Tibial artery (tissue), 4 donors: Measurements from ENCODE around the gene POMZP3.
"Not testable (repeated sequence)": the region's sequence is repeated elsewhere in the genome, so short reads cannot be mapped to it uniquely, and the experiment has no call there.

Experiments
- DNase-seq, 2 donors: peaks; one replicate each; pipeline ENCODE4 v3.0.0-alpha.2; 2019
- H3K27ac ChIP-seq, 2 donors: fragments of 200-600 bp; sonication (generic) in 1 of 2; 1 replicate in 1 of 2; 2 replicates in 1 of 2; pipeline ENCODE4 v1.5.1; 2018 to 2019; ENCODE audit warnings: mild to moderate bottlenecking in 1 of 2
- H3K27me3 ChIP-seq, 2 donors: fragments of 200-600 bp; sonication (generic) in 1 of 2; one replicate each; pipeline versions ENCODE4 v1.5.1 to v1.6.0; 2016 to 2019
- H3K36me3 ChIP-seq, 3 donors: fragments of 200-600 bp; sonication (generic) in 2 of 3; one replicate each; pipeline ENCODE4 v1.5.1; 2016 to 2019; ENCODE audit warnings: mild to moderate bottlenecking in 2 of 3
- H3K4me1 ChIP-seq, 4 donors: fragments of 200-600 bp; sonication (generic) in 2 of 4; 1 replicate in 3 of 4; 2 replicates in 1 of 4; pipeline ENCODE4 v1.5.1; 2016 to 2019
- H3K4me3 ChIP-seq, 2 donors: fragments of 200-600 bp; sonication (generic) in 1 of 2; 1 replicate in 1 of 2; 2 replicates in 1 of 2; pipeline ENCODE4 v1.5.1; 2018 to 2019; ENCODE audit warnings: mild to moderate bottlenecking in 2 of 2
- H3K9me3 ChIP-seq, 3 donors: fragments of 200-600 bp; sonication (generic) in 1 of 3; one replicate each; pipeline ENCODE4 v1.5.1; 2016 to 2019
- intact Hi-C: fragments of 100-400 bp; cut with DNase I; formaldehyde crosslinking; loops from one replicate; pipeline ENCODE4 v1.15.0; 2023; ENCODE audit warnings: low total_unique reads

Gene POMZP3

DNA sequence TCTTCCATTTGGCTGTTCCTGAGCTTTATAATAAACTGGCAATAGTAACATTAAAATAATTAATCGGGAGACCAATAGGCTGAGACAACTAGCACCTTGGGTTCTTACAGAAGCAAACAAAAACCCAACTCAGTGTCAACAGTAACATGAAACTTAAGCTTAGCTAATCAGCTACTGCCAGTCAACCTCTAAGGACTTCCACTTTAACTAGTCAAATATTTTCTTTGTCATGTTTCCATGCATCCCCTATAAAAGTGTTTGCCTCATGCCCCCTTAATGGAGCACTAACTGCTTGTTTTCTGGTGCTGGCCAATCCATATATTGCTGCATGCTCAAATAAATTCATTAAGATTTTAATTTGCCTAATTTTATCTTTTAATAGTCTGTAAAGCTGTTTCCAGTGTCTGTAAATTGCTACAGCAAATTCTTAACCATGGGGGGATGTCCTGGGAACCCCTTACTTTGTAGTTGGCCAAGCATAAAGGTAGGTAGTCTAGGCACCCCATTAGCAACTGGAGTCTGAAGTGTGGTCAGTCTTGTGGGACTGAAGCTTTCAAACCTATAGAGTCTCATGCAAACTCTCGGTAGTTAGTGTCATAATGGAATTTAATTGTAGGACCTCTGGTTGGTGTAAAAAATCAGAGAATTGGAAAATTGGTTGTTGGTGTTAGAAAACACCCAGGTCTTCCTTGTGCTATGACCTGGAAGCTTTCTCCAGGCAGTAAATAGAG is 40.3 kb downstream of the POMZP3 start:
- H3K36me3 ChIP-seq, H3K9me3 ChIP-seq, H3K4me3 ChIP-seq, DNase-seq, H3K27ac ChIP-seq, H3K27me3 ChIP-seq, intact Hi-C loops: not testable (repeated sequence)
- H3K4me1 ChIP-seq = peaks cover 0 to 33% (median 10%) of the 10 kb centered on the region in 4 donors

DNA sequence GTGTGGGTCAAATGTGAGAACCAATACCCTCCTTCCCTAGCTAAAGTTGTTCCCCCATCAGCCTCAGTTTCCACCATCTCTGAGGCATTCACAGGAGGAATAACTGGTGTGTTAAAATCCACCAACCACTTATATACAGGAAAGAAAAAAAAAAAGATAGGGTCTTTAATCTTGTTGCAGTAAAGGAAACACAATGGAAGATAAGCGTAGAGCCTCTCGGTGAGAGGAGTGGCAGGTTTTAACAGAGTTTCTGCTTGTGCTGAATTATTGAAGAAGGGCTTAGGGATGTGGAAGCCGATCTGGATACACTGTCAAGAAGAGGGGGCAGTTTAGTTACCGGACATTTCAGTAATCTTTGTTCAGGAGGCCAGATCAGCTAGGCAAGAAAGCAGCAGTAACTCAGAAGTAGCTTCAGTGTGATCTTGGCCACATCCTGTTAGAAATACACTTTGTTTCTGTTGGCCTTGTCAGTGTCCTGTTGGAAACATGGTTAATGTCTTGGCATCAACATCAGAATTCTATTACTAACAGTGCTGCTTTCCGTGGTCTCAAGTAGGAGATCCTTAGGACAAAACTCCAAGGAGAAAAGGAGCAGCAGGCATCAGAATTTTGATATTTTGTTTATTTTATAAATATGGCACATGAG is 43.3 kb downstream of the POMZP3 start:
- Histone ChIP-seq H3K4me1 (peaks cover 0 to 33% (median 10%) of the 10 kb centered on the region in 4 donors), H3K27ac (peak overlapping the region; percentile 61 to 73), H3K4me3 (peak overlapping the region in 1 of 2 donors; percentile 16)
- H3K27me3 ChIP-seq, DNase-seq, intact Hi-C loops, H3K36me3 ChIP-seq, H3K9me3 ChIP-seq: not testable (repeated sequence)

DNA sequence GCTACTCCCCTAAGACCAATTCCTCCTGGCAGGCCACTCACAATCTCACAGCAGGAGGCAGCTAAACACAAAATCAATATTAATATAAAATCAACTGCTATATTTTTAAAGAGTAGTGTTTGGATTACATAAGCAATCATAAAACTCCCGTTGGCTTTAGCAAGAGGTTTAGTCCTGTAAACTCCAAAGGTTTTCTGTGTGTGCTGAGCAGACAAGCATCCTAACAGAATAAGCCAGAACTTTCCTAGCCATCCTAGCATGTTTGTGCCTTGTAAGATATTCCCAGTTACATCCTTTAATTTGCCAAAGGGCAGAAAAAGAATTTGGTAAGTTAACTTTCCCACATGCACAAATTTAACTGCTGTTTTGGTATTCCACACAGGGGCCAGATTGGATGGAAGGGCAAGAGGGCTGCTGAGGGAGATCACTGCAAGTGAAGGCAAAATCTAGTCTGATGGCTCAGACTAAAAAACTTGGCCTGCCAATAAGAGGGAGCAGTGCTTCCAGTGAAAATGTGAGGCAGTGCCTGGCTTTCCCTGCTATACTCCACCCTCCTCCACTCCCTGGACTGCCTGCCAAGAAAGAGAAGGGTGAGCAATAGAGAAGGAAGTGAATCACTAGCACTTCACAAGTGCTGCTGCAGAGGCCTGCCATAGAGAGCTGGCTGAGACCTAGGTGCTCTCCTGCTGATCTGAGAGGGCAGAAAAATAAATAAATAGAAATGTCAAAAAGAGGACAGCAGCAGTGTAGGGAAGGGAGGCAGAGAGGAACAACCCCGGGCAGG is 44.0 kb downstream of the POMZP3 start:
- H3K9me3 ChIP-seq, H3K27me3 ChIP-seq, H3K36me3 ChIP-seq, intact Hi-C loops, H3K4me3 ChIP-seq: not testable (repeated sequence)
- Histone ChIP-seq H3K27ac (peak overlapping the region; percentile 61 to 73), H3K4me1 (peaks cover 0 to 31% (median 10%) of the 10 kb centered on the region in 4 donors)
- peak; percentile 91 to 93 for DNase-seq

DNA sequence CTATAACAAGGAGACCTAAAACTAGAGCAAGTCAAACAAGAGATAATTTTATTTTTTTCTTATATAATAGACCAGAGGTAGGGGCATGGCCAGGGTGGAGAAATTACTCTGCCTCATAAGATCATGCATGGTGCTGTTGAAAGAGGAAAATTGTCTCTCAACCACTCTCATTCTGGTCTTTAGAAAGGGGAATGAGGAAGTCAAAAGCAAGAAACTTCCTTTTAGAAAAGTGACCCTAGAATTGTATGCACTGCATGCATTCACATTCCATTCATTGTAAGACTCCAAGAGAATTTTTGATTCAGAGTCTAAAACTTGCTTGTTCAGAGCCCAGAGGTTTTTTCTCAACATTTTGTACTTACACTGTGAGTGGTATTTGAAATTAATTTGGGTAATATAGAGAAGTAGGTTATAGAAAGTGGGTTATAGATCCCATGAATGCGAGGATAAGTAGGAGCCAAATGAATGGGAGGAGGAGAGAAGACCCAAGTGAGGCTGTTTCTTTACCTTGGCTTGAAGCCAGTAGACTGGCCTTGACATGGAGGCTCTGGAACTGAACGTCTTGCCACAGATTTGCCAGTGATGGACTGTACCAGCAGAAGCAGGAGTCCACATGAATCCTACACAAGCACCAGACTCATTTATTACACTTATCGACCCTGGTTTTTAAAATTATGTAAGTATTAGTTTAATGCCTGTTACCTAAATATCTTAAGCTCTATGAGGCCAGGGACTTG is 51.0 kb downstream of the POMZP3 start:
- H3K36me3 ChIP-seq, H3K9me3 ChIP-seq, H3K4me3 ChIP-seq, intact Hi-C loops, H3K27ac ChIP-seq, DNase-seq, H3K27me3 ChIP-seq, H3K4me1 ChIP-seq: not testable (repeated sequence)

DNA sequence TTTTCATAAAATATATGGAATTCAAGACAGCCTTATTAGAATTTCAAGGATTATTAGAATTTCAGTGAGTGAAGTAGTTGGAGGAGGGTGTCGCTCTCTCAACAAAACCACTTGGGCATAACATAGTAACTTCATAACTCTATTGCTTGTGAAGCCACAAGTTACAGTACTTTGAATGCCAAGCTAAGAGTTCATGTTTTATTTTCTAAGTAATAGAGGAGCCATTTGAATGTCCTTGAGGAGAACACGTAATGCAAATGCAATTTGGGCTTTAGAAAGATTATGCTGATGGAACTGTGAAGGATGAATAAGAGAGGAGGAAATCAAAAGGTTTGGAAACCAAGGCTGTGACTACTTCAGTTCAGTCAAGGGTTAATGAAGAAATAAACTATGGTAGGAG is 51.6 kb downstream of the POMZP3 start:
- H3K36me3 ChIP-seq, intact Hi-C loops, H3K27ac ChIP-seq, H3K4me1 ChIP-seq, DNase-seq, H3K9me3 ChIP-seq, H3K4me3 ChIP-seq, H3K27me3 ChIP-seq: not testable (repeated sequence)

DNA sequence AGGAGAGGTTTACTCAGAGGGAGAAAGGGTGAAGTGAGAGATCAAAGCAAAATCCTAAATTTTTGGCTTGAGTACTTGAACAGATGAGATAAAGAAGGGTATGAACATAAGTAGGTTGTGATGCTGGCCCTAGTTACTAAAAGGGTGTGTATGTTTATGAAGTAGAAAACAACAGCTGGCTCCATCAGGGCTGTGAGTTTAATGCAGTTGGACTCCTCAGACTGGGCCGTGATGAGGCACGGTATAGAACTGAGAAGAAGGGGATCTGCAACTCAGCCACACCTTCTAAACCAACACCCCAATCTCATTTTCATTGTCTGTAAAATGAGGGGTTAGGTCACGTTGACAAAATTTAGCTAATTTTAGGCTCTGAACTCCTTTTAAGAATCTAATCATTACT is 54.8 kb downstream of the POMZP3 start:
- H3K9me3 ChIP-seq, H3K27ac ChIP-seq, H3K4me3 ChIP-seq, H3K36me3 ChIP-seq, H3K4me1 ChIP-seq, intact Hi-C loops, DNase-seq, H3K27me3 ChIP-seq: not testable (repeated sequence)

DNA sequence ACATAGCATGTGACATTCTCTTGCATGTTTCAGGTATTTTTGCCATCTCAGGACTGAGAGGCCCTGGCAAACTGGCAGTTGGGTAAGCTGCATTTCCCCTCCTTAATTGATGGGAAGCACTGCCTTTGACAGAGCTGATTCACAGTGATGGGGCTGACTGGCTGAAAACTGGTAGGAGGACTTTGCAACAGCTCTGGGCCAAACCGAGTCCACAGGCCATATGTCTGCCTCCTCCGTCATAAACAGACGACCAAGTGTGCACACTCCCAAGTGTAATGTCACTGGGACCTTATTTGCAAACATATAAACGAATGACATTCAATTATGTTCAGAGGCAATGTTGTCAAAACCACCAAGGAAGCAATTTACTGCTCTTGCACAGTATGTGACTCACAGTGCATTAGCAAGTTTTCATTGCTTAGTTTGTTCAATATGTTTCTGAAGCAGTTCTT is 56.7 kb downstream of the POMZP3 start:
- H3K27me3 ChIP-seq, H3K36me3 ChIP-seq, H3K9me3 ChIP-seq, H3K4me1 ChIP-seq, intact Hi-C loops, DNase-seq, H3K4me3 ChIP-seq, H3K27ac ChIP-seq: not testable (repeated sequence)

DNA sequence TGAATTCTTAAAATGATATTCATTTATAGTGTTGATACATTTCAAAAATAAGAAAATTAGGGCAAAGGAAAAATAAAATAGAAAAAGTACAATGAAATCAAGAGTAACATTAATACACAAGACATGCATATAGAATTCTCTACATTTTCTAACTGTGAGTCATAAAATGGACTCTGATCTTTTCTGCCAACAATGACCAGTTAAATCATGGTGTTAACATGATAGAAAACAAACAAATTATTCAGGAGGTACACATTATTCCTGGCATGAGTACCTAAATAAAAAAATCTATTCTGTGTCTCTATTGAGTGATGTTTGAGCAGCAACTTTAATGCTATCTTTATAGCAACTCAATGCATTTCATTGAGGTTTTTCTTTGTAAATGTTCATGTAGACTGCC is 58.3 kb downstream of the POMZP3 start:
- H3K9me3 ChIP-seq, H3K36me3 ChIP-seq, DNase-seq, intact Hi-C loops, H3K4me3 ChIP-seq, H3K27ac ChIP-seq, H3K27me3 ChIP-seq, H3K4me1 ChIP-seq: not testable (repeated sequence)

DNA sequence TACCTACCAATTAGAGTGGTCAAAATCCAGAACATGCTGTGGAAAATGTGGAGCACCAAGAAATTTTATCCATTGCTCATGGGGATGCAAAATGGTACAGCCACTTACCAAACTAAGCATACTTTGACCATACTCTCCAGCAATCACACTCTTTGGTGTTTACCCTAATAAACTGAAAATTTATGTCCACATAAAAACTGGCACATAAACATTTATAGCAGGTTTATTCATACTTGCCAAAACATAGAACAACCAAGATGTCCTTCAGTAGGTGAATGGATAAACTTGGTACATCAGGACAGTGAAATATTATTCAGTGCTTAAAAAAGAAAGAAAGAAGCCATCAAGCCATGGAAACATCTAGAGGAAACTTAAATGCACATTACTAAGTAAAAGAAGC is 59.3 kb downstream of the POMZP3 start:
- H3K36me3 ChIP-seq, H3K4me3 ChIP-seq, H3K9me3 ChIP-seq, DNase-seq, H3K27ac ChIP-seq, H3K27me3 ChIP-seq, intact Hi-C loops, H3K4me1 ChIP-seq: not testable (repeated sequence)

DNA sequence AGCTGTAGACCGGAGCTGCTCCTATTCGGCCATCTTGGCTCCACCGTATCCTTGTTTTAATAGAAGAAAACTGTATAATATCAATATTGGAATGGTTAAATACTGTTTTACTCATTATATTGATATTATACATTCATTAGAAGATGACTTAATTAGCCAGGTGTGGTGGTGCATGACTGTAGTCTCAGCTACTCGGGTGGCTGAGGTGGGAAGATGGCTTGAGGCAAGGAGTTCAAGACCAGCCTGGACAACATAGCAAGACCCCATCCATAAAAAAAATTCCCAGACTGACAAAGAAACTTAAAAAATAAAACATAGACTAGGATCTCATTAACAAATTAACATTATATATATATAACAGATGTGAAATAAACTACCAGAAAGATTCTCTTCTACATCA is 59.8 kb downstream of the POMZP3 start:
- H3K36me3 ChIP-seq, H3K27me3 ChIP-seq, H3K4me1 ChIP-seq, H3K9me3 ChIP-seq, DNase-seq, H3K4me3 ChIP-seq, H3K27ac ChIP-seq, intact Hi-C loops: not testable (repeated sequence)

DNA sequence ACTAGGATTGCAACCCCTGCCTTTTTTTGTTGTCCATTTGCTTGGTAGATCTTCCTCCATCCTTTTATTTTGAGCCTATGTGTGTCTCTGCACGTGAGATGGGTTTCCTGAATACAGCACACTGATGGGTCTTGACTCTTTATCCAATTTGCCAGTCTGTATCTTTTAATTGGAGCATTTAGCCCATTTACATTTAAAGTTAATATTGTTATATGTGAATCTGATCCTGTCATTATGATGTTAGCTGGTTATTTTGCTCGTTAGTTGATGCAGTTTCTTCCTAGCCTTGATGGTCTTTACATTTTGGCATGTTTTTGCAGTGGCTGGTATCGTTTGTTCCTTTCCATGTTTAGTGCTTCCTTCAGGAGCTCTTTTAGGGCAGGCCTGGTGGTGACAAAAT is 62.1 kb downstream of the POMZP3 start:
- DNase-seq, H3K36me3 ChIP-seq, H3K4me3 ChIP-seq, H3K27ac ChIP-seq, H3K27me3 ChIP-seq, H3K4me1 ChIP-seq, H3K9me3 ChIP-seq, intact Hi-C loops: not testable (repeated sequence)

DNA sequence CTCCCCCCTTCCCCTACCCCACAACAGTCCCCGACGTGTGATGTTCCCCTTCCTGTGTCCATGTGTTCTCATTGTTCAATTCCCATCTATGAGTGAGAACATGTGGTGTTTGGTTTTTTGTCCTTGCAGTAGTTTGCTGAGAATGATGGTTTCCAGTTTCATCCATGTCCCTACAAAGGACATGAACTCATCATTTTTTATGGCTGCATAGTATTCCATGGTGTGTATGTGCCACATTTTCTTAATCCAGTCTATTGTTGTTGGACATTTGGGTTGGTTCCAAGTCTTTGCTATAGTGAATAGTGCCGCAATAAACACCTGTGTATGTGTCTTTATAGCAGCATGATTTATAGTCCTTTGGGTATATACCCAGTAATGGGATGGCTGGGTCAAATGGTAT is 65.7 kb downstream of the POMZP3 start:
- H3K27me3 ChIP-seq, intact Hi-C loops, H3K36me3 ChIP-seq, H3K9me3 ChIP-seq, H3K27ac ChIP-seq, H3K4me1 ChIP-seq, DNase-seq, H3K4me3 ChIP-seq: not testable (repeated sequence)

DNA sequence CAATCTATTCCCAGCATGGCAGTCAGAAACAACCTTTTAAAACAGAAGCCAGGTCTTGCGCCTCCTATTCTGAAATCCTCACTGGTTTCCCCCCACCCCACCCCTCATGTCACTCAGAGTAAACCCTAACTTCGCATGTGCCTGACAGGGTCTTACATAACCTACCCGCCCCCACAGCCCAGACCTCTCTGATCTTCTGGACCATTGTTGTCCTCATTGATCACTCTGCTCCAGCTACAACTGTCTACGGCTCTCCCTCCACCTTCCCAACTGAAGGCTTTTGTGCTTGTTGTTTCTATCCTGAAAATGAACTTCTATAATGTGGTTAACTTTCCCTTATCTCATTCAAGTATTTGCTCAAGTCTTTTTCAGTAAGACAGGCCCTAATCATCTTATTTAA is 66.9 kb downstream of the POMZP3 start:
- H3K4me1 ChIP-seq, DNase-seq, intact Hi-C loops, H3K4me3 ChIP-seq, H3K36me3 ChIP-seq, H3K27me3 ChIP-seq, H3K27ac ChIP-seq, H3K9me3 ChIP-seq: not testable (repeated sequence)
